K562 (cell line): ENCODE results near the gene RNF213. TPM values are rescaled to one million over a fixed set of nuclear protein-coding genes. Genes with fewer than 3 reads are reported as not detected.
"Not testable (repeated sequence)": the region's sequence is repeated elsewhere in the genome, so short reads cannot be mapped to it uniquely, and the experiment has no call there.

ENCODE experiments used
- ATAC-seq: fragments of 200-7000 bp; cut with Tn5 transposase; 3 replicates; pipeline ENCODE4 v1.9.1; 2020; ENCODE audit warnings: moderate library complexity
- BruUV-seq: library from RNA; stranded (reverse); fragments of 400-500 nt; replicated peaks from 2 replicates; lab custom pipeline; 2021; lab: Mats Ljungman, UMichigan
- CTCF ChIA-PET: fragments of 300-600 bp; formaldehyde crosslinking; extraction: SDS; loops from one replicate; lab custom pipeline; 2021; ENCODE audit warnings: low intra/inter-chr PET ratio; lab: Yijun Ruan, JAX
- POLR2A ChIA-PET: fragments of 300-600, 350-650 bp; sonication (Branson Sonifier 250); formaldehyde crosslinking; extraction: SDS; loops from one replicate; lab custom pipeline; 2021; ENCODE audit warnings: antibody characterized with exemption, inconsistent platforms; lab: Yijun Ruan, JAX
- DNase-seq, 4 experiments: peaks; one replicate each; pipeline versions ENCODE4 v3.0.0 to v3.0.0-alpha.2; 2011 to 2018; ENCODE audit warnings: low spot score in 3 of 4, mixed read lengths in 3 of 4; ENCODE audit errors: extremely low read depth in 1 of 4
- FAIRE-seq: peaks from 2 replicates; lab custom pipeline; 2011; peaks lifted over from hg19 to GRCh38; lab: Jason Lieb, UNC
- H2AFZ ChIP-seq: 2 replicates; pipeline ENCODE4 v1.6.0; 2011; ENCODE audit warnings: low read depth, low read length, control low read depth, inconsistent platforms
- H3K27ac ChIP-seq: fragments of 200-600 bp; 3 replicates; pipeline ENCODE4 v1.8.0; 2011; ENCODE audit warnings: low read depth, mild to moderate bottlenecking, control low read depth, inconsistent platforms, low read length, moderate library complexity, mixed read lengths; ENCODE audit errors: extremely low read depth
- H3K27me3 ChIP-seq, 2 experiments: fragments of 300-600 bp in 1 of 2; 2 replicates in 1 of 2; 3 replicates in 1 of 2; pipeline versions ENCODE4 v1.6.0 to v1.8.0; 2011; ENCODE audit warnings: inconsistent platforms in 2 of 2, low read length in 2 of 2, mild to moderate bottlenecking in 1 of 2, mixed read lengths in 1 of 2, moderate library complexity in 1 of 2; ENCODE audit not compliant: control insufficient read depth in 2 of 2, insufficient read depth in 2 of 2
- H3K36me3 ChIP-seq: fragments of 300-600 bp; 3 replicates; pipeline ENCODE4 v1.8.0; 2011; ENCODE audit warnings: mild to moderate bottlenecking, low read length, inconsistent platforms; ENCODE audit not compliant: control insufficient read depth, insufficient read depth
- H3K4me1 ChIP-seq, 2 experiments: fragments of 200-600 bp in 1 of 2; replicated peaks in 1 of 2; 2 replicates in 1 of 2; 3 replicates in 1 of 2; pipeline versions ENCODE4 v1.5.1 to v1.8.0; 2011; ENCODE audit warnings: inconsistent platforms in 2 of 2, low read length in 2 of 2, mild to moderate bottlenecking in 1 of 2, mixed read lengths in 1 of 2, moderate library complexity in 1 of 2; ENCODE audit not compliant: control insufficient read depth in 2 of 2, insufficient read depth in 2 of 2
- H3K4me2 ChIP-seq: 2 replicates; pipeline ENCODE4 v1.6.1; 2011; ENCODE audit warnings: low read length, control low read depth, inconsistent platforms, mixed read lengths; ENCODE audit not compliant: insufficient read depth
- H3K4me3 ChIP-seq: fragments of 200-600 bp; sonication (generic), shearing (Covaris generic); 2 replicates; pipeline ENCODE4 v1.5.1; 2016; ENCODE audit warnings: control low read depth, inconsistent platforms
- H3K79me2 ChIP-seq: fragments of 200-600 bp; 3 replicates; pipeline ENCODE4 v1.8.0; 2011; ENCODE audit warnings: low read length, inconsistent platforms; ENCODE audit not compliant: control insufficient read depth, insufficient read depth
- H3K9ac ChIP-seq, 2 experiments: 2 replicates each; pipeline versions ENCODE4 v1.6.0 to v1.6.1; 2011; ENCODE audit warnings: low read depth in 2 of 2, low read length in 2 of 2, control low read depth in 1 of 2, inconsistent platforms in 1 of 2, mild to moderate bottlenecking in 1 of 2, mixed read lengths in 1 of 2; ENCODE audit not compliant: insufficient read depth in 1 of 2
- H3K9me1 ChIP-seq: one replicate; pipeline ENCODE4 v1.6.0; 2011; ENCODE audit warnings: inconsistent platforms, mild to moderate bottlenecking, low read length, moderate library complexity; ENCODE audit not compliant: control insufficient read depth, insufficient read depth
- H3K9me3 ChIP-seq: replicated peaks from 2 replicates; pipeline ENCODE4 v1.5.1; 2011; ENCODE audit warnings: low read depth, low read length, inconsistent platforms; ENCODE audit not compliant: control insufficient read depth, insufficient read depth
- H4K20me1 ChIP-seq: replicated peaks from 2 replicates; pipeline ENCODE4 v1.6.1; 2011; ENCODE audit warnings: low read length, inconsistent platforms, mixed read lengths; ENCODE audit not compliant: control insufficient read depth, insufficient read depth
- CBFA2T2 ChIP-seq: fragments of 450-650 bp; conservative IDR thresholded peaks from 2 replicates; pipeline ENCODE4 v1.6.1; 2017; ENCODE audit warnings: mild to moderate bottlenecking
- CBFA2T3 ChIP-seq: fragments of 450-650 bp; IDR thresholded peaks from 2 replicates; pipeline ENCODE4 v1.6.1; 2017
- DIDO1 ChIP-seq: fragments of 450-650 bp; IDR thresholded peaks from 2 replicates; pipeline ENCODE4 v1.6.1; 2016; ENCODE audit warnings: low read depth, missing biosample characterization, missing genetic modification characterization
- MED1 ChIP-seq: sonication (generic); formaldehyde crosslinking; IDR thresholded peaks from 2 replicates; pipeline ENCODE4 v1.8.1; 2023; ENCODE audit warnings: missing genetic modification reagents, borderline replicate concordance
- MEIS2 ChIP-seq: fragments of 450-650 bp; IDR thresholded peaks from 2 replicates; pipeline ENCODE4 v1.6.1; 2014; ENCODE audit warnings: mild to moderate bottlenecking; ENCODE audit not compliant: partially characterized antibody
- NCOA4 ChIP-seq: fragments of 450-650 bp; IDR thresholded peaks from 2 replicates; pipeline ENCODE4 v1.6.1; 2018; ENCODE audit warnings: mild to moderate bottlenecking; ENCODE audit not compliant: partially characterized antibody
- RERE ChIP-seq: sonication (generic); formaldehyde crosslinking; IDR thresholded peaks from 2 replicates; pipeline ENCODE4 v1.8.0; 2023; ENCODE audit warnings: missing genetic modification reagents, mild to moderate bottlenecking, borderline replicate concordance
- SMARCB1 ChIP-seq: IDR thresholded peaks from 2 replicates; pipeline ENCODE4 v1.6.1; 2011; ENCODE audit warnings: improper control_type of control experiment, low read depth; ENCODE audit not compliant: insufficient read length
- ZNF23 ChIP-seq: fragments of 250-450 bp; sonication (Bioruptor Pico); IDR thresholded peaks from 2 replicates; pipeline ENCODE4 v1.4.0; 2020; ENCODE audit warnings: mild to moderate bottlenecking
- ZNF699 ChIP-seq: fragments of 250-450 bp; sonication (Bioruptor Pico); IDR thresholded peaks from 2 replicates; pipeline ENCODE4 v1.8.0; 2021; ENCODE audit warnings: mild to moderate bottlenecking, moderate library complexity; ENCODE audit not compliant: insufficient replicate concordance
- WGBS: fragments of 100-300 bp; shearing (Covaris generic); methylation state at CpG from one replicate; pipeline ENCODE4 v1.1.6; 2016; ENCODE audit warnings: low coverage, mixed read lengths; ENCODE audit not compliant: insufficient coverage; ENCODE audit errors: missing lambda C conversion rate; 5-methylcytosine and 5-hydroxymethylcytosine counted together
- in situ Hi-C: fragments of 300-500 bp; cut with MboI; formaldehyde crosslinking; loops from 4 replicates; pipeline ENCODE4 v1.15.0; 2018; ENCODE audit warnings: inconsistent platforms, mixed read lengths
- intact Hi-C: fragments of 100-400 bp; cut with micrococcal nuclease; formaldehyde crosslinking; loops from 2 replicates; pipeline ENCODE4 v1.14.2; 2022
- polyA plus RNA-seq, 8 experiments: library from polyadenylated mRNA; depleted of rRNA in 4 of 8; stranded (reverse) in 5 of 8; unstranded in 3 of 8; fragments of >200 nt; fragmentation: Nextera tagmentation in 2 of 8; fragmentation: Illumina TruSeq in 1 of 8; extraction: Ambion mirVana in 2 of 8; extraction: Trizol in 1 of 8; gene quantifications; 2 replicates each; pipeline versions ENCODE4 v1.2.1 to v1.2.3, GENCODE V29; 2011 to 2014; ENCODE audit warnings: inconsistent platforms in 1 of 8, missing spikeins in 1 of 8
- total RNA-seq, 7 experiments: library from RNA; depleted of rRNA in 6 of 7; stranded (reverse); fragments of >200 nt in 6 of 7; fragmentation: Illumina TruSeq in 2 of 7; extraction: Trizol in 2 of 7; gene quantifications; 2 replicates each; pipeline versions ENCODE4 v1.2.1 to v1.2.3, GENCODE V29; 2011 to 2021; ENCODE audit warnings: low replicate concordance in 1 of 7

The RNF213 gene
- total and polyA plus RNA-seq, 9 of the 15 experiments (the other 6 are each of a cell fraction or from before 2014, with no cell fraction given): 5.3 to 33.6 (median 17.9) TPM

DNA sequence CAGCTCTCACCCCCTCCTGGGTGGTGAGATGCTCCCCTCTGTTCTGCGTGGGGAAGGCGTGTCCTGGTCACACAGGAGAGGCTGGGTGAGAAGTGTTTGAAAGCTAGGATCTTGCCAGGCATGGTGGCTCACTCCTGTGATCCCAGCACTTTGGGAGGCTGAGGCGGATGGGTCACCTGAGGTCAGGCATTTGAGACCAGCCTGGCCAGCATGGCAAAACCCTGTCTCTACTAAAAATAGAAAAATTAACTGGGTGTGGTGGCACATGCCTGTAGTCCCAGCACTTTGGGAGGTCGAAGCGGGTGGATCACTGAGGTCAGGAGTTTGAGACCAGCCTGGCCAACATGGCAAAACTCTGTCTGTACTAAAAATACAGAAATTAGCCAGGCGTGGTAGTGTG is 16.2 kb upstream of the RNF213 start:
- H3K27me3 ChIP-seq, H2AFZ ChIP-seq, BruUV-seq, CTCF ChIA-PET, H3K4me2 ChIP-seq, in situ Hi-C loops, ATAC-seq, H3K27ac ChIP-seq, H3K4me3 ChIP-seq, H3K9me1 ChIP-seq, H4K20me1 ChIP-seq, H3K36me3 ChIP-seq, H3K9me3 ChIP-seq, DNase-seq, H3K79me2 ChIP-seq, FAIRE-seq, intact Hi-C loops: not testable (repeated sequence)
- POLR2A ChIA-PET: interaction anchor here (0.9 kb wide), 1 partner anchor 14 kb away, joined by 3 read pairs; no protein-coding TSS in a partner anchor
- 76% methylated on average over 6 of the region's 6 CpGs for WGBS
- peaks cover 0 to 42% of the 10 kb centered on the region in 2 experiments; a peak in 3 of 5 replicates for H3K4me1 ChIP-seq
- peak overlapping the region in 1 of 2 experiments; percentile 6; a peak in 1 of 4 replicates for H3K9ac ChIP-seq

DNA sequence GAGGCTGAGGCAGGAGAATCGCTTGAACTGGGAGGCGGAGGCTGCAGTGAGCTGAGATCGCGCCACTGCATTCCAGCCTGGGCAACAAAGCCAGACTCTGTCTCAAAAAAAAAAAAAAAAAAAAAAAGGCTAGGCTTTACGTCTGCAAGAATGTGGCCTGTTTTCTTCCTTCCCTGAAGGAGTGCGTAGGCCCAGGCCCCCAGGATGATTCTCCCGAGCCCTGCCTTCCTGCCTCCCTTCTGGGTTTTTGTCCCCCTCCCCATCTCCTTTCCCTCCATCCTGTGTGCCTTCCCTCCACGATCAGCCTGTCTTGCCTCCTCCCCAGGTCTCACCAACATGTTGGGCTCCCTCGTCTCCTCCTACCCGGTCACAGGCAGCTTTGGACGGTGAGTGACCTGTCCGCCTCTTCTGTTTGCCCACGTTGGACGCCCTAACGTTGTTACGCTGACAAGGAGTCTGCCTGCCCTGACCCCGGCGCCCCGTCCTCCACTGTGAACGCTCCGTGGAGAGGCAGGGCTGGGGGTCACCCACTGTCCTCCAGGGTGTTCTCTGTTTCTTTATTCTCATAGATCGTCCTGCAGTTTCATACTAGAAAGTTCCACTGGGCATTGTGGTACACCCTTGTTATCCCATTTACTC is 15.7 kb upstream of the RNF213 start:
- 72% methylated on average over 17 of the region's 22 CpGs for WGBS
- Histone ChIP-seq H3K9me3 (no peaks in the 10 kb centered on the region), H3K4me1 (peaks cover 0 to 43% of the 10 kb centered on the region in 2 experiments; a peak in 3 of 5 replicates), H3K9ac (peak overlapping the region in 1 of 2 experiments; percentile 61; a peak in 1 of 4 replicates), H3K36me3 (no peaks in the 10 kb centered on the region), H3K4me3 (no peak overlapping the region), H4K20me1 (no peaks in the 10 kb centered on the region), H2AFZ (no peak overlapping the region), H3K79me2 (no peaks in the 10 kb centered on the region), H3K9me1 (no peaks in the 10 kb centered on the region), H3K27ac (no peak overlapping the region), H3K4me2 (no peak overlapping the region), H3K27me3 (no peaks in the 10 kb centered on the region)
- ChIA-PET POLR2A (no interaction called here), CTCF (no interaction called here)
- intact Hi-C loops: no loop called here
- DNase-seq (no peak), FAIRE-seq (no peak), ATAC-seq (no peak)
- in situ Hi-C loops: no loop called here
- no TSS peak for BruUV-seq
- no peak for TF ChIP-seq MED1 (CRISPR knock-in tag)
- no peak for TF ChIP-seq ZNF23 (CRISPR knock-in tag)
- no peak for TF ChIP-seq CBFA2T2
- TF ChIP-seq NCOA4: no peak
- TF ChIP-seq DIDO1: no peak
- no peak for TF ChIP-seq ZNF699 (CRISPR knock-in tag)
- no peak for TF ChIP-seq MEIS2
- no peak for TF ChIP-seq RERE
- no peak for TF ChIP-seq SMARCB1
- no peak for TF ChIP-seq CBFA2T3
